GM21737 (cell line): ENCODE measurements around the gene PPP5C.
"Not testable (repeated sequence)": the region's sequence is repeated elsewhere in the genome, so short reads cannot be mapped to it uniquely, and the experiment has no call there.

Source experiments
- ATAC-seq: cut with Tn5 transposase; IDR thresholded peaks from one replicate; pipeline ENCODE4 v1.9.1; 2021; ENCODE audit warnings: mild to moderate bottlenecking, moderate library complexity; ENCODE audit not compliant: unreplicated experiment

The PPP5C gene

GRCh38 chr19:46383846-46384245, 37.0 kb downstream of the PPP5C start:
- ATAC-seq, result no peak

- ATAC-seq, result no peak
Observed at GRCh38 chr19:46384396-46384795, 37.5 kb downstream of the PPP5C start.

- ATAC-seq, result no peak
Observed at GRCh38 chr19:46385636-46386035, 38.7 kb downstream of the PPP5C start.

GRCh38 chr19:46386151-46386550, 39.3 kb downstream of the PPP5C start:
- no peak for ATAC-seq

- ATAC-seq, result no peak
Observed at GRCh38 chr19:46386996-46387712, 40.3 kb downstream of the PPP5C start.

GRCh38 chr19:46387713-46388130, 40.8 kb downstream of the PPP5C start:
- ATAC-seq, result no peak

GRCh38 chr19:46388311-46389095, 41.6 kb downstream of the PPP5C start:
- no peak for ATAC-seq

GRCh38 chr19:46390121-46390858, 43.4 kb downstream of the PPP5C start:
- no peak for ATAC-seq

- ATAC-seq, result no peak
Observed at GRCh38 chr19:46390866-46391265, 44.0 kb downstream of the PPP5C start.

GRCh38 chr19:46391296-46392251, 44.7 kb downstream of the PPP5C start:
- ATAC-seq, result no peak

GRCh38 chr19:46392252-46392801, 45.4 kb downstream of the PPP5C start:
- no peak for ATAC-seq

- ATAC-seq, result no peak
Observed at GRCh38 chr19:46392837-46393236, 46.0 kb downstream of the PPP5C start.

GRCh38 chr19:46393456-46394401, 46.8 kb downstream of the PPP5C start:
- no peak for ATAC-seq

GRCh38 chr19:46394402-46394797, 47.5 kb downstream of the PPP5C start:
- no peak for ATAC-seq

- ATAC-seq, result not testable (repeated sequence)
Observed at GRCh38 chr19:46397801-46398479, 51.1 kb downstream of the PPP5C start.

- ATAC-seq, result no peak
Observed at GRCh38 chr19:46402725-46403124, 55.8 kb downstream of the PPP5C start.

- no peak for ATAC-seq
Observed at GRCh38 chr19:46404055-46404752, 57.3 kb downstream of the PPP5C start.
